ENCODE results near the gene UNC93A.
"Not testable (repeated sequence)": the region's sequence is repeated elsewhere in the genome, so short reads cannot be mapped to it uniquely, and the experiment has no call there.

DNA sequence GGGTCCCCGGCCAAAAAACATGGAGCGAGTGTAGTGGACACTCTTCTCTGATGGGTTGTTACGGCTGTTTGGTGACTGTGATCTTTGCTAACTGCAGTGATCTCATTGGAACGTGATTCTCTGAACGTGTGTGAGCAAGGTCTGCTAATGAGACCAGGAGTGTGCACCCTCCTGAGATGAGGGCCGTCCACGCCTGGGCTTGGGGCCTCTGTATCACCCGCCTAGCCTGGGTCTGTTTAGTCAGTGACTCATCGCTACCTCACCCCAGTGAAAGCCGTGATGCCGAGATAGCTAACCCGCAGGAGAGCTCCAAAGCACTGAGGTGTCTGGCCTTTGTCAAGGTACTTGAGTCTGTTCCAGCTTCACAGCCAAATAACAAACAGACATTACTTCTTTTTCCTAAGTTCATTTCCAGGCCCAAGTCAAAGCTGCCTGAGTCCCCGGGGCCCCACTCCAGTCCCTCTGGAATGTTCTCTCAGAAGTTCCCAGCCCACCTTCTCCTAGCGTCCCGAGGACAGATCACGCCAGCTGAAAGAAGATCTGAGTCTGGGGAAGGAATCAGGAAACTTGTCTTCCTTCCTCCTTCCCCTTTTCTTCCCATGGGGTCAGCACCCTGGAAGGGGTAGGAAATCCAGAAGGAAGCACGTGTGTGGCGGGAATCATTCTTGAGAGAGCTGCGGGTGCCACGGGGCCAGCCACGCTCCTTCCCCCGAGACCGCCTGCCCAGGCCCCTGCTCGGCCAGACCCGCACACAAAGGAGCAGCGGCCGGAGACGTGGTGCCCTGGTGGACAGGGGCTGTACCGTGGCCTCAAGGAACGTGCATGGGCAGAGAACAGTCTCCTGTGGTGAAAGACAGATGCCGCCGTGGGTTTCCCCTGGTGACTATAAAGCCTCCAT, 29.0 kb downstream of the UNC93A start:
- not testable (repeated sequence) for TF ChIP-seq POLR2A (IDR thresholded peaks at IDR 0.05; ENCODE audit: low read depth)
- TF ChIP-seq, protein P1, sequence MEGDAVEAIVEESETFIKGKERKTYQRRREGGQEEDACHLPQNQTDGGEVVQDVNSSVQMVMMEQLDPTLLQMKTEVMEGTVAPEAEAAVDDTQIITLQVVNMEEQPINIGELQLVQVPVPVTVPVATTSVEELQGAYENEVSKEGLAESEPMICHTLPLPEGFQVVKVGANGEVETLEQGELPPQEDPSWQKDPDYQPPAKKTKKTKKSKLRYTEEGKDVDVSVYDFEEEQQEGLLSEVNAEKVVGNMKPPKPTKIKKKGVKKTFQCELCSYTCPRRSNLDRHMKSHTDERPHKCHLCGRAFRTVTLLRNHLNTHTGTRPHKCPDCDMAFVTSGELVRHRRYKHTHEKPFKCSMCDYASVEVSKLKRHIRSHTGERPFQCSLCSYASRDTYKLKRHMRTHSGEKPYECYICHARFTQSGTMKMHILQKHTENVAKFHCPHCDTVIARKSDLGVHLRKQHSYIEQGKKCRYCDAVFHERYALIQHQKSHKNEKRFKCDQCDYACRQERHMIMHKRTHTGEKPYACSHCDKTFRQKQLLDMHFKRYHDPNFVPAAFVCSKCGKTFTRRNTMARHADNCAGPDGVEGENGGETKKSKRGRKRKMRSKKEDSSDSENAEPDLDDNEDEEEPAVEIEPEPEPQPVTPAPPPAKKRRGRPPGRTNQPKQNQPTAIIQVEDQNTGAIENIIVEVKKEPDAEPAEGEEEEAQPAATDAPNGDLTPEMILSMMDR (IDR thresholded peaks at IDR 0.05): not testable (repeated sequence)
